22Rv1 (cell line): ENCODE results near the gene SIMC1.
"Not testable (repeated sequence)": the region's sequence is repeated elsewhere in the genome, so short reads cannot be mapped to it uniquely, and the experiment has no call there.

Experiments
- CTCF ChIP-seq: fragments of 450-650 bp; IDR thresholded peaks from 2 replicates; pipeline ENCODE4 v1.5.1; 2017; ENCODE audit warnings: mild to moderate bottlenecking
- ZFX ChIP-seq: fragments of 450-650 bp; IDR thresholded peaks from 2 replicates; pipeline ENCODE4 v1.6.1; 2017; ENCODE audit warnings: antibody characterized with exemption, borderline replicate concordance

DNA sequence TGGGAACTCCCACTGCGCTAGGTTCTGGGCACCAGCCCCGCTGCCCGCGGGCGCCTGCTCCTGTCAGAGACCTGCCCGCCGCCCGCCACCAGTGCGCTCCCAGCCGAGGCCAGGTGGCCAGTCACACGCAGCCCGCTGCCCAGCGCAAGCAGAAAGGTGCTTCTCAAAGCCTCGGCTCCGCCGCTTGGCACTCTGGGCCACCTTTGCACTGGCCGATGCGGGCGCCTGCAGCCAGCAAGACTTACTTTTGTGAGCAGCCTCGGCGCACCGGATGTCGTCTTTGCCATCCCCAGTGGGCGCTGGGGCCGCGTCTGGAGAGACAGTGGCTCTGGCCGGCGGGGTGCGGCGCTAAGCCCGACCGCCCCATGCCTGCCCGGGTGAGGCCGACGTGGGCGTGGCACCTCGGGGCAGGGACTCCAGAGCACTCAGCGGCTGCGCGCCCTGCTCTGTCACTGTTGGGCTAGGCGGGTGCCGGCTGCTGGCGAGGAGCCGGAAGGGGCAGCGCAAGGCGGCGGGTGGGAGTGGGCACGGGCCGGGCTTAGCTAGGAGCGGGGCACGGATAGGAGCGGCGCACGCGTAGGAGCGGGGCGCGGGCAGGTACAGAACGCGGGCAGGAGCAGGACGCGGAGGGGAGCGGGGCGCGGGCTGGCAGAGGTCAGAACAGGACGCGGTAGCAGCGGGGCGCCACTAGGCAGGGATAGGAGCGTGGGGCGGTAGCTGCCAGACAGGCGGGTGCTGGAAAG, 39.1 kb upstream of the SIMC1 start:
- TF ChIP-seq CTCF, ZFX: not testable (repeated sequence)
